ENCODE data around the gene BICD2.
"Not testable (repeated sequence)": the region's sequence is repeated elsewhere in the genome, so short reads cannot be mapped to it uniquely, and the experiment has no call there.

BICD2 gene

DNA sequence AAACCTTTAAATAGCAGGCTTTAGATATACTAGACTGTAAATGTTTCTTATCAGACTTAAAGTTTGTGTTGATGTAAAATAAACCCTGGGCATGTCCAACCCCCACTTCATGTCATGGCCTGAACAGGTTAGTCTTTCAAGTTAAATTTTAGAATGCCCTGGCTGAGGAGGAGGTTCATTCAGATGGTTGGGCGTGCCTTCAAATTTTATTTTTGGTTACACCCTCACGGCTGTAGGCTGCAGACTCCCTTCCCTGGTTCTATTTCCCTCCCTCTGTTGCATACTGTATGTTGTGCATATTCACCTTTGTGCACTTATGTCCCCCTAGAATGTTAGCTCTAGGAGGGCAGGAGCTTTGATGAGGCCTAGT is 5.3 kb upstream of the BICD2 start:
- FAIRE-seq = no peak

DNA sequence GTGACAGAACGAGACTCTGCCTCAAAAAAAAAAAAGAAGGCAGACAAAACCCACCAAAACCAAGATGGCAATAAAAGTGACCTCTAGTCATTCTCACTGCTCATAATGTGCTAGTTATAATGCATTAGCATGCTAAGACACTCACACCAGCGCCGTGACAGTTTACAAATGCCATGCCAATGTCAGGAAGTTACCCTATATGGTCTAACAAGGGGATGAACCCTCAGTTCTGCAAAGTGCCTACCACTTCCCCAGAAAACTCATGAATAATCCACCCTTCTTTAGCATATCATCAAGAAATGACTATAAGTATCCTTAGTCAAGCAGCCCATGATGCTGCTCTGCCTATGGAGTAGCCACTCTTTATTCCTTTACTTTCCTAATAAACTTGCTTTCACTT is 4.7 kb upstream of the BICD2 start:
- FAIRE-seq = no peak

DNA sequence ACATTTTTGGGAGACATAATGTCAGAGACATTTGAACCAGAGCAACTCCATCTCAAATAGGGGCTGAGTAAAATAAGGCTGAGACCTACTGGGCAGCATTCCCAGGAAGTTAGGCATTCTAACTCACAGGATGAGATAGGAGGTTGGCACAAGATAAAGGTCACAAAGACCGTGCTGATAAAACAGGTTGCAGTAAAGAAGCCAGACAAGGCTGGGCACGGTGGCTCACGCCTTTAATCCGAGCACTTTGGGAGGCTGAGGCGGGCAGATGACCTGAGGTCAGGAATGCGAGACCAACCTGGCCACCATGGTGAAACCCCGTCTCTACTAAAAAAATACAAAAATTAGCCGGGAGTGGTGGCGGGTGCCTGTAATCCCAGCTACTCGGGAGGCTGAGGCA is 4.2 kb upstream of the BICD2 start:
- not testable (repeated sequence) for FAIRE-seq

DNA sequence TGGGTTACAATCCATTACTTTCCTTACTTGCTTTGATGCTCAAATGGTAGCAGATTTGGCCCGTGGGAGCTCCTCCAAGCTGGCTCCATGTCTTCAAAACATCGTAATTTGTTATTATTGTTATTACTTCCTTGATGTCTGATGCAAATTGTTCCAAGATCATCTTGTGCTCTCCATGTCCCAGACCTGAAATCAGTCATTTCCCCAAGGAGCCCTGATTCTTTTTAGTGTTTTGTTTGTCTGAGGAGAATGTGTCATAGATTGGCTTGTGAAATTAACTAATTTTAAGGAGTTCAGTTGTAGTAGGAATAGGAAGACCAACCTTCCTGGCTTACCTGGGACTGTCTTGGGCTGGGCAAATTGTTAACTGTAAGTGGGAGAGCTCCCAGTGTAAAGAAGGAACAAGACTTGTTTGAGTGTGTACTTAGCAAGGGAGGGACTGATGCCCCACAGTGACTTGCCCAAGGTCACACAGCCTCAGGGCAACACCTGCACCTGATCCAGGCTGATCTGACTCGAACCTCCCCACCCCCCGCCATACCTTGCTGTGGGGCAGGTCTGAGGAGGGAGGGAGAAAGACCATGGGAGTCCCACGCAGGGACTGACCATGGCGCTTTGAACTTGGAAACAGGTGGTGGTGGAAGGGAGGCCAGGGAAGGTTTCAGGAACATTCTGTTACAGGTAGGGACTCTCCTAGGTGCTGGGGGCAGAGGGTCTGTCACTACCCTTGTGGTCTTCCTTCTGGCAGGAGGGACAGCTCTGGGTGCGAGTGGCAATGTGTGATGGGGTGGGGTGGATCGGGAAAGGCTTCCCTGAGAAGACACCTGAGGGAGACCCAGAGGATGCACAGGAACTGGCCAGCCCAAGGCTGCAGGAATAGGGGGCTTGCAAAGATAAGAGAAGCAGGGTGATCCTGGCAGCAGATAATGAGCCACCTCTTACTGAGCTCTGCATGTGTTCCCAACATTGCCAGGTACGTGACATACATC is 2.7 kb upstream of the BICD2 start:
- FAIRE-seq = no peak

DNA sequence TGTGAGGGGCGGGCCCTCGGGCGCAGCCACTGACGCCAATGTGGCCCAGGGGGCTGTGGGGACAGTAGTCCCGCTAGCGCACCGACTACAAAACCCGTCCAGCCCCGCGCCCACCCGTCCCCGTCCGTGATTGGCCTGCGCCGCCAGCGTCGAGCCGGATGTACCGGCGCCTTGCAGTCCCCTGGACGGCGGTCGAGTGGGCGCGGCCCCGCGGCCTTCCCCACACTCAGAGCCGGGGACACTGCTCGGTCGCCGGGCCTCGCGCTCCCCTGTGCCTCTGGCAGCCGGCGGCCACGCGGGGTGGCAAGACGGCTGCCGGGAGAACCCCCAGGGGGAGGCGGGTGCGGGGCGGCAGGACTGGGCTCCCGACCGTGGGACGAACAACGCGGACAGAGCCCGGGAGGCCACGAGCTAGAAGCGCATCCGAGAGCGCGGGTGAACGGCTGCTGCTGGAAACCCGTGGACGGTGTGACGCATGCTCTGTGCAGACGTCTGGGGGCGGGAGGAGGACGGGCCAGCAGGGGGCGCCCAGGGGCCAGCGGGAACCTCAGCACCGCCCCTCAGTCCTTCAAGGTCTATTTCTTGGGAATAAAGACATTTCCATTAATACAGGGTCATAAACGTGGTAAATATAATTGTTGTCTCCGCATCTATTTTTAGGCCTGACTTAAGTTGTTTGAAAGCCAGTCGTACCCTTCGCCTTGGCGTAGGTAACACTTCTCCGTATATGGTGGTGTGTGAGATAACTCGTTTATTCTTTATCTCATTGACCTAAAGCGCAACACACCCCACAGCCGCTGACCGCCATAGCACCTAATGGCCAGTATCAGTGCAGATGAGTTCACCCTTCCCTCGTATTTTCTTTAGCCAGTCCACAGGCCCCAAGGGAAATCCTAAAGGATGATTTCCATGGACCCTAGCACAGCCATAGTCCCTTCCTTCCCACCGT is 629 bp upstream of the BICD2 start:
- peak; percentile 3 for FAIRE-seq

DNA sequence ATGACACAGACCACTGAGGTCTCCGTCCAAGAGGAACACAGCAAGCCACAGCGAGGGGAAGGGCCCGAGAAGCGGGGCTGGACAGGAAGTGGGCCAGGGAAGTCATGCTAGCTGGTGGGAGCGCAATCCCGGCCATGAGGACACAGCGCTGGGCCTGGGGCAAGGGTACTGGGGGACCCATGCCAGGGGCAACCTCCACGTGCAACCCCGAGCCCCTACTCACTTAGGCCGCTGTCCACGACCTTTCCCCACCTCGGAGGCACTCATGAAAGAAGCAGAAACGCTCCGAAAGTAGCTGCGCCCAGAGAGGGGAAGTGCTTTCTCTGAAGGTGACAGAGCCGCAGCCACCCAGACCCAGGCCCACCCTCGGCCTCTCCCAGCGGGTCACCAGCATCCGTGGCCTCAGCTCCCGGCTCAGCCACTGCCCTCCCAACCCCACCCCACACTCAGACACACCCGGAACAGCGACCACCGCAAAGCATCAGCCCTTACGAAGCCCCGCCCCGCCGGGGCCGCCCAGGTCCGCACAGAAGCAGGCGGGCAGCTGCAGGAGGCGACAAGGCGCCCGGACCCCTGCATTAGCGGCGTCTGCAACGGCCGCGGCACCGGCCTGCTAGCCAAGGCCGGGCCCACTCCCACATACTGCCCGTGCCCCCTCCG is 782 bp downstream of the BICD2 start:
- no peak for FAIRE-seq

DNA sequence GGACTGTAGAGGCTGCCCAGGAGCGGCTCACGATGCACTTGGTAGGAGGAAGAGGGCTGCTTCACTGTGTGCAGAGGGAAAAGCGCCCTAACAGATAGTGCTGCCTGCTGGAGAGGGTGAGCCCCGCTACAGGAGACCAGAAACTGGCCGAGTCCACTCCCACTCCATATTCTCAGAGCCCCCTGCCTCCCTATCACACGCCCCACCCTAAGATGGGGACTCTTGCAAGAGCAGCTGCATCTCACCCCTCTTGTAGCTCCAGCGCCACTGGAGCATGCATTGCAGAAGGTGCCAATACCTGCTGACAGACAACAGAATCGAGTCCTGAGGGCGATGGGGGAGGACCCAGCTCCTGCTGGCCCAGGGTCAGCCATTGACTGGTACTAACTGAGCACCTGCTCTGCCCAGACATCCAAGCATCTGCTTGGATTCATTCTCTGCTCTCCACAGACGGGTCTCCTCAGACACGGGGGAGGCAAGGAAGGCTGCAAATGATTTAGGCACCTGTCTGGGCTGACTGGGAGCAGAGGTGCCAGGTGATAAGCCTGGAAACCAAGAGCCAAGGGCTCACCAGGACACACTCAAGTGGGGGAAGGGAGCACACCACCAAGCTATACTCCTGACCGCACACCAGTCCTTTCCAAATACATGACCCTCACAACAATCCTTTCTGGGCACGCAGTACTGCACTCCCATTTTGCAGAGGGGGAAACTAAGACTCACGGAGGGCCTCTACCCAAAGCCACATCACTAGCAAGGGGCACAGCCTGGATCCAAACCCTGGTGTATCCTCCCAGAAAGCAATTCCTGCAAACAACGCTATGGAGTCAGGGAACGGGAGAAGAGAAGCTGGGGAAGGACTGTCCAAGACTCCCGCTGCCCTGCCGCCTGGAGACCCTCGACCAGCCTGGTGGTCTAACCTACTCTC is 1.6 kb downstream of the BICD2 start:
- no peak for FAIRE-seq

DNA sequence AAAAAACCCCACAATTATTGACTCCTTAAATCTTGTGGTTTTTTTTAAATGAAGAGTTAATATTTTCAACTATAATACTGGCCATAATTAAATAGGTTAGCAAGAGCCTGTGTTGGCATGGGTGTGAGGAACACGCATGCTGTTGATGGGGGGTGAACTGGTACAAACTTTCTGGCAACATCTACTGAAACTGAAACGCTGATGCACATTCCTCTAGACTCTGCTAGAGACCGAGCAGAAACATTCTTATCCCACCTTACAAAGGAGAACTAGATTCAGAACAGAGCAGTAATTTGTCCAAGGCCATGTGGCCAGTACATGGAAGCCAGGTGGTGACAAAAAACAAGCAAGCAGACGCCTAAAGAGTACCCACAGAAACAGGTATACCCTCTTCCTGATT is 2.4 kb downstream of the BICD2 start:
- no peak for FAIRE-seq

DNA sequence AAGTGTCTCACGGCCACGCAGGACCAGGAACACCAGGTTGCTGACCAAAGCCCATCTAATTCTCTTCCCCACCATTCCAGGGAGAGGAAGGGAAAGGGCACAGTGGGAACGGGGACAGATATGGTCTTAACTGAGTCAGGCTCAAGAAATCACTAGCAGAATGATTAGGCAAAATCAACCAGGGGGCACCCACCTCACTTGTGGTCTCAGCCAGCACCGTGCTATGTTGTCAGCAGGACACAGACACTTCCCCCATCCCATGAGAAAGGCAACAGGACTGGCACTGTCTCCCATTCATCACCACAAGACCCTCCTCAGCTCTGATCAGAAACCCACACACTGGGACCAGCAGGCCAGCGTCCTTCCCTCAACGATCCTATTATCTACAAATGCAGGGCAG is 2.9 kb downstream of the BICD2 start:
- FAIRE-seq = no peak

DNA sequence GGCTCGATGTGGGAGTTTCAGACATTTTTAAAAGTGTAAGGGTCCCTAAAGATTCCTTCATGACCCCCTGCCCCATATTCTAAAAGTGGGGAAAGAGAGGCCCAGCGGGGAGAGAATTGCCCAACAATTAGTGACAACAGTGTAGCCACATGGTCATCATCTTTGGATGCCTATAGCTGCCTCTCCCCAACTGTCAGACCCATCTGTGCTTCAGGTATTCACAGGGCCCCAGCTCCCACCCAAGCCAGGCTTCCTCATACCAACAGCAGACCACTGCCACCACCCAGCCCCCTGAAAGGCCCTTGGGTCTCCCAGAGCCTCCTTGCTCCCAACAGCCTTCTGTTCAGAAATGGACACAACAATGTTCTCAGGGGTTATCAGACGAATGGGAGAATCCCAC is 4.1 kb downstream of the BICD2 start:
- no peak for FAIRE-seq

DNA sequence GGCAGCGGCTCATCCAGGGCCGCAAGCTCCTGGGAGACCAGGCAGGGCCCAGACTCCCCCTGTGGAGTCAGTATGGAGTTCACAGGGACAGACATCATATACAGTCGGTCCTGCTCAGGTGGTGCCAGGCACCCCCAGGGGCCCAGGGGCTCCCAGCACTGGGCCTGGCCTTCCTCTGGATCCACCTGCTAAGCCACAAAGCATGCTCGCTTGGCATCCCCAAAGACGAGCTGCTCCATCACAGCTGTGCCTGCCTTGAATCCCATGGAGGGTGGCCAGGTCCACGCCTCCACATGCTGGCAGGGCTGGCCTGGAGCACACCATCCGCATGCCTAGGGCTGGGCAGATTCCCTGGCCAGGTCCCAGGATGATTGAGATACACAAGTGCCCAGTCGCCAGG is 4.6 kb downstream of the BICD2 start:
- FAIRE-seq = no peak

DNA sequence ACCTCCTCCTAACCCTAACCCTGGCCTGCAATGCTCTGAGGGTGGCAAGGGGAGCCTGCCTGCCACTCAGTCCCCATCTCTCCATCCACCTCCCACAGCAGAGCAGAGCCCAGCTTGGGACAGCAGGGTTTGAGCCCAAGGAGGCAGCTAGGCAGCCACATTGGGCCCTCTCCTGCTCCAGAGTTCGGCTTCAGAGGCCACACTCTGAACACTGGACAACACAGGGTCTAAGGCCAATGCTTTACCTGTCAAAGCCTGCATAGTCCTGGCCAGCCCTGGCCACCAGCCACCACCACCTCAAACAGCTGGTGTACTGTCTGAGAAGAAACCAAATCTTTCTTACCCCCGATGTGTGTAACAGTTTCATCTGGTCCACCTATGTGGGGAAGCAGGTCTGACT is 5.2 kb downstream of the BICD2 start:
- no peak for FAIRE-seq

DNA sequence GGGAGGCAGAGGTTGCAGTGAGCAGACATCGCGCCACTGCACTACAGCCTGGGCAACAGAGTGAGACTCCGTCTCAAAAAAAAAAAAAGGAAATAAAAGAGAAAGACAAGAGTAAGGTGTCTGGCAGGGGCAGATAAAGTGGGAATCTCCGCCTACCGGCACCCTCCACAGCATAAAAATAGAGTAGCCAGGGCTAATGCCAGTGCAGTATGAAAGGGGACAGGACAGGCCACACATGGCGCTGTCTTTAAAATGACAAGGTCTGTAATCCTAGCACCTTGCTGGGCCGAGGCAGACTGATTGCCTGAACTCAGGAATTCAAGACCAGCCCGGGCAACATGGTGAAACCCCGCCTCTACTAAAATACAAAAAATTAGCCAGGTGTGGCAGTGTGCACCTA is 7.8 kb downstream of the BICD2 start:
- no peak for FAIRE-seq

DNA sequence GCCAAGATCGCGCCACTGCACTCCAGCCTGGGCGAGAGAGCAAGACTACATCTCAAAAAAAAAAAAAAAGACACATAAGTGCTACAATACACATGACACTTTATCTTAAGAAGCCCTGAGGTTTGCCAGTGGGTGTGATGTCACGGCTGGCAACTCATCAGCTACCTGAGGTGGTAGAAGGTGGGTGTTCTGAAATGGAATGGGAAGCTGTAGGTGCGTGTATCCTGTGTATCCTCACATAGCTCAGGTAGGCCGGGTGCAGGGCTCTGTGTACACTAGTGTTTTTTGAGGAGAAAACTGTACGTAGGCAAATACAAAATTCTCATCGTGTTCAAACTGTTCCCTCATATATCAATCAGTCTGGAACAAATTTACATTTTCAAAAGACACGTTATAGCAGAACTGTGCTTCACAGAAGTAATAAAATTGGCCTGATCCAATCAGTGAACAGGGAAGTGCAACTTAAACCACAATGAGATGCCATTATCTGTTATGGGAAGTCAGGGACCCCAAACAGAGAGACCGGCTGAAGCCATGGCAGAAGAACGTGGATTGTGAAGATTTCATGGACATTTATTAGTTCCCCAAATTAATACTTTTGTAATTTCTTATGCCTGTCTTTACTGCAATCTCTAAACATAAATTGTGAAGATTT is 10.4 kb downstream of the BICD2 start:
- no peak for FAIRE-seq

DNA sequence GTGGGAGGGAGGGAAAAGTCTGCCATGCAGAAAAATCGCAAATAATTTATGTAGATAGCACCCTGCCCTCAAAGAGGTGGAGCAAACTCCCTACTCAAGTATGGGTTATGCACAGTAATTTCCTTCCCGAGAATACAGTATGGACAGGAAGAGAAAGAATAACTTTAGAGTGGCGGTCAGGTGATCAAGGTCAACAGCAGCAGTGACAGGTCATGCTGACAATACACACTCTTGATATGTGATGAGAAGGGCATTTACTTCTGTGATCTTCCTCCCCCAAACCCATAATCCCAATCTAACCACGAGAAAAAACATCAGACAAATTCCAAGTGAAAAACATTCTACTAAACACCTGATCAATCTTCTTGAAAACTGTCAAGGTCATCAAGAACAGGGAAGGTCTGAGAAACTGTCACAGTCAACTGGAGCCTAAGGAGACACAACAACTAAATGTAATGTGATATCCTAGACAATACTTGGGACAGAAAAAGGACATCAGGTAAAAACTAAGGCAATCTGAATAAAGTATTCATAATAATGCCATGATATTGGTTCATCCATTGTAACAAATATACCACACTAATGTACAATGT is 11.7 kb downstream of the BICD2 start:
- no peak for FAIRE-seq

DNA sequence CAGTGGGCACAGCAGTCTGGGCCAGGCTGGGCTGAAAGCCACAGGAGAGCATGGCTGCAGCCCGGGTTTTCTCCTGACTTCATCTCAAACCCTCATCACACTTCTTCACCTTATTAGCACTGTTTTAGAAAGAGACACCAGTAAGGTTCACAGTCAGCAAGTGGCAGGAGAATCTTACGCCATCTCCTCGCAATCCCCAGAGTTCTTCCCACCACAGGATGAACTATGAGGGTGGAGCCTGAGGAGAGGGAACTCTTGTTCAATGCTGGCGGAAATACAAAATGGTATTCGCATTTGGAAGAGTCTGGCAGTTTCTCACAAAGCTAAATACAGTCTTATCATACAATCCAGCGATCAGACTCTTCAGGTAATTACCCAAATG is 14.7 kb downstream of the BICD2 start:
- FAIRE-seq = no peak

DNA sequence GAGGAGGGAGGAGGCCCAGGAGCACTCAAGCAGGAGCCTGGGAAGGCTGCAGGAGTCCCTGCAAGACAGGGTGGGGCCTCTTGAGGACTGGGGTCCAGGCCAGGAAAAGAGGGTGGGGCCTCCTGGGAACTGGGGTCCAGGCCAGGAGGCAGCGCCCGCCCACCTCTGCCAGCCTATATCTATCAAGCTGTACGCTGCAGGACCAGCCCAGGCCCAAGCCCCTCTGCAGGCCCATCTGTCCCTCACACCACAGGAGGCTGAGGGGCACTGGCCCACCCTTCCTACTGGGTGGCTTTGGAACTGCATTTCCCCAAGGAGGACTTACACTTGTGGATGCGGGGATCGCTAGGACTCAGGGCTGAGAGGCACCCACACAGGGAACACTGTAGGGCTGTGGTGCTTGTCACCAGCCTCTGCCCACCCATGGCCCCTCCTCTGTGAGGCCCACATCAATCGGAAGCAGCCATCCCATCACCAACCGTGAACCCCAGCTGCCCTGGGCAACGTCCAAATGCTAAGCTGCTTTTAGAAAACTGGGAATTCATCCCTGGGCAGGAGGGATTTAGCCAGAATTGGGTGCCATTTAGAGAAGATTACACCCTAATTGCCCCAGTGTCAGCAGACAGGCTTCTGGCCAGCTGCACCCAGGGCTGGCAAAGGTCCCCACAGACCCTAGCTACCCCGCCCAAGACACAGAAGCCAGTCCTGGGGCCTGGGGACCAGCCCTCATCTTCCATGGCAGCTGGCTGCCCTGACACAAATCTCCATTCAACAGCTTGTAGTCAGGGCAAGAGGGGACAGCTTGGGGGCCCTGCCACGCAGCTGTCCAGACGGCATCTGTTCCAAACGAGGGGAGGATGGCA is 15.3 kb downstream of the BICD2 start:
- no peak for FAIRE-seq

DNA sequence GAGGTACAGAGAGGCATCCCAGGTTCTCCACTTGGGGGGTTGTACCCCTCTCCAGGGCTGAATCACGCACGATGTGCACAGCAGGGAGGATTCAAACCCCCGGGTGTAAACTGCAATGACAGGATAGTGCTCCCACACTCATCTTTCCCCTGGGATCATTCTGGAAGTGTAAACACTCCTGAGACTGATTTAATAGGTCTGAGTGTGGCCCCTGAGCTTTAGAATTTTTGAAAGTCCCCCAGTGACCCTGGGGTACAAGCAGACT is 16.5 kb downstream of the BICD2 start:
- no peak for FAIRE-seq

DNA sequence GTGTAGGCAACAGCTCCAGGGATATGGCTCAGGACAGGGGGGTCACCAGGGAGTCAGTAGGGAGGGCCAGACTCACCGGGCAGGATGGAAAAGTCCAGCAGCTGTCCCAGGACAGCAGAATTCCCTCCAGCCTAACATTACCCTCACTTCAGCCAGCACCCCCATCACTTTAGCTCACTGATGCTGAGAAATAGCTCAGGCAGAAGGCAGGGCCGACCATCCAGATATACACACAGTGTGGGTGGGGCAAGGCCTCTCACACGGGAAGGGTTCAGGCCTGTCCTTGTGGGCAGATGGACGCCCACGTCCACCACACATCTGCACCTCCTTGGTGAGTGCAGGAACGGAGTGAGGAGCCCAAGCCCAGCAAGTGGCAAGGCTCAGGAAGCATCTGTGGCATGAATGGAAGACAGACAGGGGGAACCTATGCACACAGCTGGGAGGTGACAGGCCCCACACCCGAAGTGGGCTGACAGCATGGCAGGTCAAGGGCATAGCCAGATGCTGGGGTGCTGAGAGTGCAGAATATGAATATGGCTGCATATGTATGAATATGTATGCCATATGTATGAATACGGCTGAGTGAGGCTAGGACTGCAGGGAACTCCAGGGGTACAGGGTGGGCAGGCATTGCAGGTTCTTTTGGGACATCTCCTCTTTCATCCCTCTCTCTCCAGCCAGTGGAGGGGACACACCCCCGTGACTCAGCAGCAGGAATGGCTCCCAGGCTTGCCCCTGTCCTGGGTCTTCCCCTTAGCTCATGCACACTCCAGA is 17.0 kb downstream of the BICD2 start:
- no peak for FAIRE-seq
